Stimulated activated CD8-positive, alpha-beta memory T cell treated with anti-CD3 and anti-CD28 coated beads, Interleukin-4, amount 100 ng/mL, for 1 hour (primary cell): Measurements from ENCODE around the gene DNAJB8.
A peak's percentile ranks its signal among the peaks of the same experiment; 100 is the strongest.

ENCODE experiments used
- DNase-seq, 2 donors: peaks; one replicate each; pipeline ENCODE4 v3.0.0-alpha.2; 2020; ENCODE audit warnings: low read depth in 2 of 2, low spot score in 1 of 2

The DNAJB8 gene

DNA sequence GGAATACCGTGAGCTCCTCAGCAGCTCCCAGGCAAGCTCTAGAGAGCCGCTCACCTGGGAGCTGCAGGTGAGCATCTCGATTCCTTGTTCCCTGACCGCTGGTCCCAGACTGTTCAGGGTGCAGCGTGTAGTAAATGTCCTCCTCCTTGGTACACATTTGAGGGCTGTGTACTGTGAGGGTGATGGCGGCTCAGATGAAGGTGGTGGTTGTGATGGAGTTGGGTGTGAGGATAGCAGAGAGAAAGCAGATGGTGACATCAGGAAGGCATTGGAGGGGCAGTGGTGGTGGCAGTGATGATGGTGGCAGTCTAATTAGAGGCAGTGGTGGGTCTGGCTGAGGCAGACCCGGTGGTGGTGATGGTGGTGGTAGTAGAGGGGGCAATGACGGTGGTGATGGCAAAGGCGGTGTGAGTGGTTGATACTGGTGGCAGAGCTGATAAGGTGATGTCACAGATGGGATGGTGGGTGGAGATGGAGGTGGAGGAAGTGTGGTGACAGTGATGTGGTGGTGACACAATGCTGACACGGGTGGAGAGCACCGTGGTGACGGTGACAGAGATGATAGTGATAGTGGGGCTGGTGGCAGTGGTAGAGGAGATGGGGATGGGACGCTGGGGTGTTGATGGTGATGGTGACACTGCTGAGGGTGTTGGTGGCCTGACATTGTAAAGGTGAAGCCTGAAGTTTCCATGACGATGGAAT is at the start of gene DNAJB8:
Gene DNAJB8, minus strand, starts transcription at position 51 of the 702 bp plus-strand sequence. CDS start 3,645 bp downstream, outside the sequence.
- no peak for DNase-seq

DNA sequence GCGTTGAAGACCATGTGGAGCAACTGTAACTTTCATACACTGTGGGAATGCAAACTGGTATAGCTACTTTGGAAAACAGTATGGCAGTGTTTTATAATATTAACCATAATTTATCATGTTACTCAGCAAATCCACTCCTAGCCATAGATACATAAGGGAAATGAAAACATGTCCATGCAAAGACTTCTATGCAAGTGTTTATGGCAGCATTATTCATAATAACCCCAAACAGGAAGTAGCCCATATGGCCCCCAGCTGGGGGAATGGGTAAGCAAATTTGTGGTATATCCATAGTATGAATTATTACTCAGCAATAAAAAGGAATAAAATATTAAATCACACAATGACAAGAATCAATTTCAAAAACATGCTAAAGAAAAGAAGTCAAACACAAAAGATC is 49.3 kb upstream of the DNAJB8 start:
- DNase-seq: no peak

DNA sequence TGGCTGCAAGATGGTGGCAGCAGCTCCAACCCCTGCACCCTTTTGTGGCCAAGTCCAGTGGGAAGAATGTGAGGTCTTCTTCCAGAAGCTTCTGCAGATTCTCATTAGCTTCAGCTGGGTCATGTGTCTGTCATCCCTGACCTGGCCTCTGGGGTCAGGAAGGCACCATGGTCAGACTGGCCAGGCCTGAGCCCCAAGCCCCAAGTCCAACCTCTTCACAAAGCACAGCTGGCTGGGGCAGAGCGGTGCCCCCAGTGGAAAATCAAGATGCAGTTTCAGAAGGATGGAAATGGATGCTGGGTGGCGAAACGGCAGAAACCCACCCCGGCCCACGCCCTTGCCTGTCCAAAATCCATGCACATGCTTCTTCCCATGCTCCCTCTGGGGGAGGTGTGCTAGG is 42.2 kb upstream of the DNAJB8 start:
- DNase-seq: no peak

DNA sequence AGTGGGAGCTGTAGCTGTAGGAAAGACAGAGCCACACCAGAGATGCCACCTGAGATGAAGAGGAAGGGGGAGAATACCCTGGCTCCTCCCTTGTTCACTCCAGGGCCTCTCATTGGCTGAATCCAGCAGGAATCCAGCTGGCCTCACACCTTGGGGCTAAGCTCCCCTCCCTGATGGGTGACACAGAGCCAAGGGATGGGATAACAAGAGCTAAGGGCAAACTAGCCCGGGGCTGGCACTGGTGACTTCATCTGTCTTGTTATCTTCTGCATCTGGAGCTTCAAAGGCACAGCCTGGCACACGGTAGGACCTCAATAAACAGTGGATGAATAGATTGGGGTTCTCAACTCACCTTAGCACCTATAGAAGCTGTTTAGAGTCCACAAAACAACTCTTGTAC is 40.1 kb upstream of the DNAJB8 start:
- no peak for DNase-seq

DNA sequence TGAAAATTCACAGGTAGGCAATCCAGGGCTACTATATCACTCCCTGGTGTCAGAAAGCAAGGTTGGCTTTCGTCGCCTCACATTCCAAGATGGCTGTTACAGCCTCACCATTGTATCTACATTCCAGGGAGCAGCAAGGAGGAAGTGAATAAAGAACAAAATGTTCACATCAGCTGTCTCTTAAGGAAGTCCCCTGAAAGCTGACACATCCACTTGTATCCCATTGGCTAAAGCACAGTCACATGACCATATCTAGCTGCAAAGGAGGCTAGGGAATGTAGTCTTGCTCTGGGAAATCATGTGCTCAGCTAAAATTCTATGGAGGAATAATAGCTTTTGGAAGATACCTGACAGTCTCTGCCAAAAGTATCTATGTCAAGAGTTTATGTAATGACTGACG is 39.1 kb upstream of the DNAJB8 start:
- no peak for DNase-seq

DNA sequence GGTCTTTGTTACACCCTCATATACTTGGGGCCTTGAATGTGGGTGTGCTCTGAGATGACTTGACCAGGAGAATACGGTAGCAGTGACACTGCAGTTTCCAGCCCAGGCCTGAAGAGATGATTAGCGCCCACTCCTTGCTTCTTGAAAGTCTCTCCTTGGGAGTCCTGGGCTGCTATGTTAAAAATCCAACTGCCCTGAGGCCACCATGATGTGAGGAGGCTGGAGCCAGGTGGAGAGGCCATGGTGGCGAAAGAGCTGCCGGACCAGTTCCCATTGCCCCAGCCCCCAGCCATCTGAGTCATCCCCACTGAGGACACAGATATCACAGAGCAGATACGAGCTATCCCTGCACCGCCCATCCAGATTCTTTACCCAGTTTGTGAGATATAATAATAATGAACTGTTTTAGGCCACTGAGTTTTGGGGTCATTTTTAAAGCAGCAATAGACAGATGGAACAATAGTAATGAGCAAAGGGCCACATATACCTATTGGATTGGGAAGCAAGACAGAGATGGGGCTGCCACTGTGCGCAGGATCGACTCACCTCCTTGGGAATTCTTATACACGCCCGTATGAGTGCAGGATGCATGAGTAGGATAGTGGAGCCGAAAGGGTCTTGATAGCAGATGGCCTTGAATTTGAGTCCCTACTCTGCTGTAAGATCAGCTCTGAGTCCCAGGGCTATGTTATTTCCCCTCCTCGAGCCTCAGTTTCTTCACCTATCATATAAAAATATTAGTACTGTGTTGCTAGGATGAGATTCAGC is 38.5 kb upstream of the DNAJB8 start:
- DNase-seq: no peak

DNA sequence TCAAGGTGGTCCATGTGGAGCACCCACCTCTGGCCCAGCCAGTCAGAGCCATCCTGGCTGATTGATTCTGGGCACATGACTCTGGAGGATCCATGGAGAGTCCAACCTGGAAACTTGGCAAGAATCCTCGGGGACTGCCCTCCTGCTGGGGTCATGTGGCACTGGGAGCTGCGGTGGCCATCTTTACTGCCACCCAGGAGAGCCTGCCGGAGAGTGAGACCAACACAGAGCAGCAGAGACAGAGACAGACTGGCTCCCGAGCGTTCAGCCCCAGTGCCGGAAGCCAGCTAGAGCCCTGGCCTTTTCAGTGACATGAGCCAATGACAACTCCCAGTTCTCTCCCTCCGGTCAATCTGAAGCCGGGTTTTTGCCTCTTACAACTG is 37.8 kb upstream of the DNAJB8 start:
- DNase-seq: no peak

DNA sequence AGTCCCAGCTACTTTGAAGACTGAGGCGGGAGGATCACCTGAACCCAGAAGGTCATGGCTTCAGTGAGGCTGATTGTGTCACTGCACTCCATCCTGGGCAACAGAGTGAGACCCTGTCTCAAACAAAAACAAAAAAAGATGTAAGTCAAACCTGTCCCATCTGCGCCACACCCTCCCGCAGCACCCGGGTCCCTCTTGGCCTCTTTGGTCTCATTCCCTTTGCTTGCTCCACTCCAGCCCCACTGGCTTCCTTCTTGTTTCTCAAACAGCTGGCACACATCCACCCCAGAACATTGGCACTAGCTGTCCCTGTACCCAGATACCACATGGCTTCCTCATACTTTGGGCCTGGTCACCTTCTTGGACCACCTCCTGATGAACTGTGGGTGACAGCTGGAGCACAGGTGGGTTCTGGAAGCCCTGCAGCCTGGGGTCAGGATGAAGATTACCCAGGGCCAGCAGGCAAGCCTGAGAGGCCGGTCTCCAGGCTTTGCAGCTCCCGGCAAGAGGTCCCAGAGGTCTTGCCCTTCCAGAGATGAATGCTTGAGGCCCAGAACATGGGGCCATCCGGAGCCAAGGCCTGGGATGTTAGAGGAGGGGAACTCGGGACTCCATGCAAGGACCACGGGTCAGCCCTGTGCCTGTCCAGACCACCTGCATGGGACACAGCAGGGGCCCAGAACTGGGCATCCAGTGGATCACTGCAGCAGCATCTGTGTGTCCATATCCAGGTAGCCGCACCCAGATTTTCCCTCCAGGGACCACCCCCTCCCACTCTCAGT is 37.3 kb upstream of the DNAJB8 start:
- no peak for DNase-seq

DNA sequence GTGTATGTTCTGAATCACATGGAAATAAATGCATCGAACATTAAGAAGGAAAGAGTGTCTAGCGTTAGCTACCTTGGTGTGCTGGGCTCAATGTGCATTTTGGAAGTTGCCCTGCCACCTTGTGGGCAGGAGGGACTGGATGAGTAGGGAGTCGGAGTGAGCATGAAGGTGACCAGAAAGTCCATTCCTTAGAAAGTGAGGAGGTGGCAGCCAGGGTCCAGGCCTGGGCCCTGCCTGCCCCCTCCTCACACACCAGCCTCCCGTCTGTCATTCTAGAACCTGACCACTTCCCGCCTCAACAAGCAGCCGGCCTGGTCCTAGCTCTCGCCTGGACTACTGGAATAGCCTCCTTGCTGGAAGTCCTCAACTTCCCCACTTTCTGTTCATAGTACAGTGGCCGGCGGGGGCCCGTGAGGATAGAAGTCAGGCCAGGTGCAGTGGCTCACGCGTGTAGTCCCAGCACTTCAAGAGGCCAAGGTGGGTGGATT is 36.5 kb upstream of the DNAJB8 start:
- DNase-seq: no peak

DNA sequence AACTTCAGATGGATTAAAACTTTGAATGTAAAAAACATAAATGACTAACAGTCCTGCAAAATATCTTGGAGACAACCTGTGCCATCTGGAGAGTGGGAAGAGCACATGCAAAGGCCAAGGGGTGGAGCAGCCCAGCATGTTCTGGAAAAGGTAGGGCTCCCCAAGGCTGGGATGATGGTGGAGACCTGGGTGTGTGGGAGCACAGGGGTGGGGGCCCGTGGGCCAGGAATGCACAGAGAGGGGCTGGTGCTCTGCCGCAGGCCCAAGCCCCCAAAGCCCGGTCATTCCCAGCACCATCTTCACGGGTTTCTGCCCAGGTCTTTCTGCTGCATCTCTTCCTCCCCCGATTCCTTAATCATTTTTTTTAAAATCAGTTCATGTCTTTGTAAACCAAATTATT is 36.0 kb upstream of the DNAJB8 start:
- no peak for DNase-seq

DNA sequence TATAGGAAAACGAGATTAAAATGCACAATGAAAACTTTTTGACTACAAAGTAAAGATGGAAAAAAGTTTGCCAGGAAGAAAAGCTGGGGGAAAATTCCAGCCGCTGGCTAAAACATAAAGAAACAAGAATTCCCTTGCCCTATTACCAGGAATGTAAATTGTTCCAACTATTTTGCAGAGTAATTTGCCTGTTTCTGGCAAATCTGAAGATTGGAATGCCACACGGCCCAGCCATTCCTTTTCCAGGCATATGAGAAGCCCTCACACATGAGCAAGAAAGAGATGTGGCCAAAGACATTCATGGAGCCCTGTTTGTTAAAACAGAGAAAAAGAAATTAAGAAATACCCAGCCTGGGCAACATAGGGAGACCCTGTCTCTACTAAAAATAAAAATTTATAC is 34.7 kb upstream of the DNAJB8 start:
- no peak for DNase-seq

DNA sequence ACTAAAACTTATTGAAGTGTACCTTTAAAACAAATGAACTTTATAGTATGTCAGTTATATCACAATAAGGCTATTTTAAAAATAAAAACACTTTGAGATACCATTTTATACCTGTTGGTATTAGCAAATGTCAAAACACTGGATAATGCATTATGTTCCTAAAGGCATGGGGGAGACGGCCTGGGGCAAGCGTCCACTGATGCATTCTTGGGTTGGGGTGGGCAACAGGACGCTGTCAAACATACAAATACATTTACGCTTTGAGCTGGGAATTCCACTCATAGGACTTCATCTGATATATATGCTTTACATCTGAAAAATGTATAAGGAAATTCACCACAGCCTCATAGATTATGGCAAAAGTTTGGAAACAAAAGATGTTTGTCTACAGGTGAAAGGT is 33.9 kb upstream of the DNAJB8 start:
- DNase-seq: no peak

DNA sequence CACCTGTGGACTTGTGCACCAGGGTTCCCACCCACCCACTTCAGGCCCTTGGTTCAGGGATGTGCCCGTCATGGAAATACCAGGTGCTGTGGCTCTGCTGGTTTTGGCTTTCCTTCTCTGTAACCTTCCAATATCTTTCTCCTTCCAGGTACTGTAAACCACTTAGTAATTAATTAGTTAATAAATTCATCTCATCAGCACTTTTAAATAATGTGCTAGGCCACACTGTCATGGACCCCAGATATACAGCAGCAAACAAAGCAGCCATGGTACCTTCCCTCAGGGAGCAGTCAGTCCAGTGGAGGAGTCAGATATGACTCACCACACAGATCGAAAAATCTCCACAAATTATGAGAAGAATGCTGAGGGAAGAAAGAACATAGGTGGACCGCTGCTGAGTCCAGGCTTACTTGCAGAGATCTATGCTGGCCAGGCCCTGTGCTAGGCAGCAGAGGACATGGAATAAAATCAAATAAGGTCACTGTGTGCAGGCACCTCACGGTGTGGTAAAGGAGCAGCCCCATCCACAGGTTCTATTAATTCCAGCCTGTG is 33.1 kb upstream of the DNAJB8 start:
- DNase-seq: no peak

DNA sequence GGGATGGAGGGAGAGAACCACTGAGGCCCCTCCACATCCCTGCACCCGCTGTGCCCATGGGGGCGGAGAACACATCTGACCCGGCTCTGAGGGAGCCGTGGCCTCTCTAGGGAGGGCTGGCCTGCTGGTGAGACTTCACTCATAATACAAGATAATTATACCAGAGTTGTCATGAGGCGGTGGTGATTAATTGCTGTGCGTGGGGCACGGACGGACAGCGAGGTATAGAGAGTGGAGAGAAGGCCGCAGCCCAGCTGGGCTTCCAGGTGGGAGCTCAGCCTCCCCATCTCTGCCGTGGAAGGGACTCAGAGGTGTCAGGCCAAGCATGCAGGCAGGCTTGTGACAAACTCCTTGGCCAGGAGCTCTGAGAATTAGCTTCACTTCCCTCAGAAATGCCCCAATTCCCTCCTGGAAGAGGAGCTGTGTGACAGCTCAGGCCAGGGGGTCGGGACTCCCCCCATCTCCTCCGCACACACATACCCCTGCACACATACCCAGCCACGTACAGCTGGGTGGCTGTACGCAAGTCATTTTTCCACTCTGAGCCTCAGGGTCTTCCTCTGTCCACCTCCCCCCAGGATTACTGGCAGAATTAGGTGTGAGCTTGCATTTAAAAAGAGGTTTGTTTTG is 32.3 kb upstream of the DNAJB8 start:
- no peak for DNase-seq

DNA sequence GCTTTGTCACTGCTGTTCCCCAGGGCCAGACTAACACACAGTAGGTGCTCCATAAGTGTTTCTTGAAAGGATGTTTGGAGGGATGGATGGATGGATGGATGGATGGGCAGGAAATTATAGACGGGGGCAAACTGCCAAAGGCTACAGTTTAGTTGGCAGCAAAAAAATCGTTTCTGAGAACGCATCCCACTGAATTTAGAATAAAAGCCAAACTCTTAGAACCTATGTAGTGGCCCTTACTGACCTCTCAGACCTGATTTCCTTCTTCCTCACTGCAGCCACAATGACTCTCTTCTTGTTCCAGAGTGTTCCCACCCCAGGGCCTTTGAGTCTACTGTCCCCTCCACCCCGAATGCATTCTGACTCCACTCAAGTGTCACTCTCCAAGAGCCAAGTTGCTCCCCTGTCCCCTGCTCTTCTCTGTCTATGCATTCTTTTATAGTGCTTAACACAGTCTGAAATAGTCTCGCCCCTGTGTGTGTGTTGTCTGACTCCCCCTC is 31.5 kb upstream of the DNAJB8 start:
- no peak for DNase-seq

DNA sequence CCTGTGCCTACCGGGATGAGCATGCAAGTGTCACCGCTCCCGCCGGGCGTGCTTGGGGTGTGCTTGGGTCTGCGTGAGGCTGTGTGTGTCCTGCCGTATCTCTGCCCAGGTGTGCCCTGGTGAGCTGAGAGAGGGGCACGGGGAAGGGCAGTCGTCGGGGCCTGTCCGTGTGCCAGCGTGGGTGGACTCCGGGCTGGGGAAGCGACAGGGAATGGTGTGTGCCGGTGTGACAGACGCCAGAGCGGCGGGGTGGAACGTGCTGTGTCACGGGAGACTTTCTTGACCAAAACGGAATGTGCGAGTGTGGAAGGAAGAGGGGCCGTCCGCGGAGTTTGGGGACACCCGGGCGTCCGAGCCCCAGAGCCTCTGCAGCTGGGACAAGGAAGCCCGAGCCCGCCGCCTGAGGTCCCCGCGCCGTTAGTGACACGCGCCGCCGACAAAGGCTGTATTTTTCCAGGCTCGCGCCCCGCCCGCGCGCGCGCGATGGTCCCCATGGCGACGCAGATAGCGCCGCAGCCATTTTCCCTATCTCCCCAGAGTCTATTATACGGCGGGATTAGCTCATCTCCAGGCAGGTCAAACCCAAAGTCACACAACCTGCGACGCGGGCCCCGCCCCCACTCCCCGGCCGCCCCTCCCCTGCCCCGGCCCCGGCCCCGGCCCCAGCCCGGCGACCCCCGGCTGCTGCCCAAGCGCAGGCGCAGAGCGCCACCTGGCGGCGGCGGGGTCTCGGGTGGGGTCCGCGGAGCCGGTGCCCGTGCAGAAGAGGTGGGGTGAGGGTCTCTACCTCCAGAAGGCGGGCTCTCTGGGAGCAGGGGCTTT is 30.8 kb upstream of the DNAJB8 start:
- DNase-seq: peak; percentile 40 to 42

DNA sequence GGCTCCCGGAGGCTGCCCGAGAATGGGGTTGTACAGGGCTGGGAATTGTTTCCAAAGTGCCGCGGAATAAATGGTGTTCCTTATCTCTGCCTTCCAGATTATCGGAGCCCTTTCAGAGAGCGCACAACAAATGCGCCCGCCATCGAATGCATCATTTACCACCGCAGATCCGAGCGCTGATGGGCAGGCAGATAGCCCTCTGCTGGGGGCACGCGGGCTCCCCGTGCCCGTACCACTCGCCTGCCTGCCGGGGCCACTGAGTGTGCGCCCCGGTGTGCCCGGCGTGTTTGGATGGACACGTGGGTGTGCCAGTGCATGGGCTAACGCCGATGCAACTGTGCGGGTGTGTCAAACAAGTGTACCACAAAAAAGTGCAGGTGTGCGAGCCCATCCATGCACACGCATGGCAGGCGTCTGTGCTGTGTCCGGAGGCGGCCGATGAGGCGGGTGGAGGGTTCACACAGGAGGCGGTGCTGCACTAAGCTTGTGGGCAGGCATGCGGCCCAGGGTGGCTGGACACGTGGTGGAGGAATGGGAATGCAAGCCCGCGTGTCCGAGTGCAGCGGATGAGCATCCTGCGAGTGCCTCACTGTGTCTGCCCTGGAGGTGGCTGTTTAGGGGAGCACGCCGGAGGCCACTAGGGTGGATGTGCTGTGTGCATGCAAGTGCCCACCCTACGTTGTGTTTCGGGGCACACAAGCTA is 30.1 kb upstream of the DNAJB8 start:
- DNase-seq: no peak

DNA sequence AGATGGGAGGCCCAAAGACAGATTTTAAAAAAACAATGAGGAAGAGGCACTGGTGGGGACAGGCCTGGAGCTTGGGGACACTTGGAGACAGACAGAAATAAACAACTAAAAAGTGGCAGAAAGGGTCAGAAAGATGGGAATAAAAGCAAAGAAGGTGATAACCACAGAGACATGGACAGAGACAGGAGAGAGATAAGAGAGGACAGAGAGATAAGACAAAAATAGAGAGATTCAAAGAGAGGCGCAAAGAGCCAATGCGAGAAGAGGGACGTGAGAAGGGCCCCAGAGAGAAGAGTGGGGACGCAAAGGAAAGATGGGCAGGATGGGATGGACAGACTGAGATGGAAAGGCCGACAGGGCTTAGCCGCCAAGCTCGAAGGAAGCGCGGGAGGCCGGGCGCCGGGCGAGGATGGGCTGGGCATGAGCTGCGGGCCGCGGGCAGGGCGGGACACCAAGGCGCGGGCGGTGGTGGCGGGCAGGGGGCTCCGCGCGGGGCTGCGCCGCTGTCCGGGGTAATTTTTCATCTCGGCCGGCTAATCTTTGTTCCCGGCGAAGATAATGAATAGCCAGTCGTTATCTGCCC is 29.4 kb upstream of the DNAJB8 start:
- DNase-seq: no peak

DNA sequence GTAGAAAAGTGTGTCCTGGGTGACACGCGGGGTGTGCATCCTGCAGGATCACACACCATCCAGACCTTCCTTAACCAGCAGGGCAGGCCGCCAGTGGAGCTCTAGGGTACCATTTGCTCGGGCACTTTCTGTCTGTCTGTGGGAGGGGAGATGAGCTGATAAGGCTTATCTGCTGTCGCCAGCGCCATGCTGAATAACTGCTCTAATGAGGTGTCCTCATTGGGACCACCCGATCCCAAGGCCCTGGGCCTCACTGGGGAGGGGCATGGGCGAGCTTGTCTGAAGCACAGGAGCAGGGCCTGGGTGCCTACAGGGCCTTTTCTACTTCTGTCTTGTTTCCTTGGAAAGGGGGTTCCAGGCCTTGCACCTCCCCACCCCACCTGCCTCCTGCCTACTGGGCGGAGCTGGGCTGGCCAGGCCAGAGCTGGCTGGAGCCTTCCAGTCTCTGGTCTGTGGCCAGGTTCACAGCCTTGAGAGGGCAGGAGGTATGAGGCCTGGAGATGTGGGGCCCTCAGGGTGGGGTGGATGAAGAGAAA is 28.8 kb upstream of the DNAJB8 start:
- no peak for DNase-seq
